GM21528 (cell line): ENCODE data around the gene CDX1.

Source experiments
- ATAC-seq: cut with Tn5 transposase; IDR thresholded peaks from one replicate; pipeline ENCODE4 v1.9.1; 2021; ENCODE audit warnings: mild to moderate bottlenecking, moderate library complexity; ENCODE audit not compliant: unreplicated experiment, low FRiP score

CDX1 gene

DNA sequence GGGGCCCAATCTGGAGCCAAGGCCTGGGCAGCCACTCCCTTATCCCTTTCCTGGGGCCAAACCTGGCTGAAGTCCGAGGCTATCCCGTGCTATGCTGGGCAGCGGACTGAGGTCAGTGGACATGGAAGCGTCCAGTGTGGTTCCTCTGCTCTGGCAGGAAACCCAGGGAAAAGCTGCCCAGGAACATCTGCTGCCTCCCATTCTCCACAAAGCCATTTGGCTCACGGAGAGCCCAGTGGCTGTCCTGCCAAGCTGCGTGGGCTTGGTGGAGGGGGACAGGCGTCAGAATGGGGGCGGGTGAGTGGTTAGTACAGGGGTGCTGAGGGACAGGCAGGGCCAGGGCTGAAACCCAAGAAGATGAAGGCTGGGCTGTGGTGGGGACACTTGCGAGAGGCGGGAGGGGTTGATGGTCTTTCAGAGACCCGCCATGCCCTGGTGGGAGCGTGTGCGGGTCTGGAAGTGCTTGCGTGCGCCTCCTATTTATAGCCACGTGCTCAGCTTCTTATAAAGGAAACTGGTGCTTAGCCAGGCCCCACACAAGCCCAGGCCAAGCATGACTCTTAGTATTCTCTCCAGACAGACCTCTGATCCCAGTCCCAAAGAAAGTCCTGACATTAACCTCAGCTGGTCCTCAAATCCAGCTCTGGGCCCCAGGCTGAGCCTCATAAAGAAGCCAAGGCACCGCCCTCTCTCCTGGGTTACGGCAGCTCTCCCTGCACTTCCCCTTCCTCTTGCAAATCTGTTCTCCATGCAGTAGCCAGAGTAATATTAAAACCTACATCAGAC lies 13.9 kb downstream of the CDX1 start:
- no peak for ATAC-seq

DNA sequence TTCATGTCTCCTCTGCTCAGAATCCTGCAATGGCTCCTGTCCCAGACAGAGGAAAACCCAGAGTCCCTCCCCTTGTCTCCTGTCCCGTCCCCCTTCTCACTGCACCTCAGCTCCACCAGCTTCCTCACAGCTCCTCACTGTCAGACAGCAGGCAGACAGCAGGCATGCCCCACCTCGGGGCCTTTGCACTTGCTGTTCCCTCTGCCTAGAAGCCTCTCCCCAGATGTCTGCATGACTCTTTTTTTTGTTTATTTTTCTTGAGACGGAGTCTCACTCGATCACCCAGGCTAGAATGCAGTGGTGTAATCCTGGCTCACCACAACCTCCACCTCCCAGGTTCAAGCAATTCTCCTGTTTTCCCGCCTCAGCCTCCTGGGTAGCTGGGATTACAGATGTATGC lies 14.4 kb downstream of the CDX1 start:
- no peak for ATAC-seq

DNA sequence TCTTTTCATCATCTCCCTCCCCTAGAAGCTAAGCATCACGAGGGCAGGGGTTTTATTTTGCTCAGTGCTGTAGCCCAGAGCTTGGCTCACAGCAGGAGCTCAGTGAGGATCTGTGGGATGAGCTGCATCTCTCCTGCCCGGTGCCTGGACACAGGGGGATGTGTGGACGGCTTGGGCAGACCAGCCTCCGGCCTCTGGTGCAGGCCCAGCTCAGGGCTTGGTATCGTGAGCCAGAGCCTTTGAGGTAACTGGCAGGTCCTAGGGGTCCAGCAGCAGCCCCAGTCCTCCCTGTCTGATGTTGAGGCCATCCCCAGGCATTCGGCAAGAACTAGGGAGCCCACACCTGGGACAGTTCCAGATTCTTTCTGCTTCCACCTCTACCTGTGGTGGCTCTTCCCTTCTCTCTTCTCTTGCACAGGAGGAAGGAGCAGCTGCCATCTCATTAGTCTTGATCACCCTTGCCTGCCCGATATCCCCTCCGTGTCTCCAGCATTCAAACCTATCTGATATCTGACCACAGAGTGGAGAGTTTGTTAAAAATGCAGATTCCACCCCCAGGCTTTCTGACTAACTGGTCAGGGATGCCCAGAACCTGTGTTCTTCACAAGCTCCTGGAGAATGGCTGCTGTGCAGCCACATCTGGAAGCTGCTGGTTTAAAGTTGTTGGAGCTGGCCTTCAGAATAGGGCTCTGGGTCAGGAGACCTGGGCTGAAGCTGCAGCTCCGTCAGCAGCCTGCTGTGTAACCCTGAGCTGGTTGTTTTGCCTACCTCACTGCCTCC lies 15.4 kb downstream of the CDX1 start:
- no peak for ATAC-seq

DNA sequence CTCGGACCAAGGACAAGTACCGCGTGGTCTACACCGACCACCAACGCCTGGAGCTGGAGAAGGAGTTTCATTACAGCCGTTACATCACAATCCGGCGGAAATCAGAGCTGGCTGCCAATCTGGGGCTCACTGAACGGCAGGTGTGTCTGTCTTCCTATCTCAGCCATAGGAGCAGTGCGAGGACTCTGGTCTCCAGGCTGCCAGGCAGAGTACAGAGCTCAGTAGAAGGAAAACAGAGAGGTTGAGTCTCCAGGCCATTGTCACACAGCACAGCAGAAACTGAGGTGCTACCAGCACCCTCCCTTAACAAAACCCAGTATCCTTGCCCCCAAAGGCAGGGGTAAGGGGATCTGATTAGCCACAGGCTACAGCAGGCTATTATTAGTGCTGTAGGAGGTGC lies 16.2 kb downstream of the CDX1 start:
- ATAC-seq = no peak

DNA sequence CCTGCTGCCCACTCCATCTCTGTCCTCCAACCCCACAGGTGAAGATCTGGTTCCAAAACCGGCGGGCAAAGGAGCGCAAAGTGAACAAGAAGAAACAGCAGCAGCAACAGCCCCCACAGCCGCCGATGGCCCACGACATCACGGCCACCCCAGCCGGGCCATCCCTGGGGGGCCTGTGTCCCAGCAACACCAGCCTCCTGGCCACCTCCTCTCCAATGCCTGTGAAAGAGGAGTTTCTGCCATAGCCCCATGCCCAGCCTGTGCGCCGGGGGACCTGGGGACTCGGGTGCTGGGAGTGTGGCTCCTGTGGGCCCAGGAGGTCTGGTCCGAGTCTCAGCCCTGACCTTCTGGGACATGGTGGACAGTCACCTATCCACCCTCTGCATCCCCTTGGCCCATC lies 16.9 kb downstream of the CDX1 start:
- no peak for ATAC-seq

DNA sequence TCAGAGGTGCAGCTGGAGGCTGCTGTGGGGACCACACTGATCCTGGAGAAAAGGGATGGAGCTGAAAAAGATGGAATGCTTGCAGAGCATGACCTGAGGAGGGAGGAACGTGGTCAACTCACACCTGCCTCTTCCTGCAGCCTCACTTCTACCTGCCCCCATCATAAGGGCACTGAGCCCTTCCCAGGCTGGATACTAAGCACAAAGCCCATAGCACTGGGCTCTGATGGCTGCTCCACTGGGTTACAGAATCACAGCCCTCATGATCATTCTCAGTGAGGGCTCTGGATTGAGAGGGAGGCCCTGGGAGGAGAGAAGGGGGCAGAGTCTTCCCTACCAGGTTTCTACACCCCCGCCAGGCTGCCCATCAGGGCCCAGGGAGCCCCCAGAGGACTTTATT lies 17.4 kb downstream of the CDX1 start:
- no peak for ATAC-seq

DNA sequence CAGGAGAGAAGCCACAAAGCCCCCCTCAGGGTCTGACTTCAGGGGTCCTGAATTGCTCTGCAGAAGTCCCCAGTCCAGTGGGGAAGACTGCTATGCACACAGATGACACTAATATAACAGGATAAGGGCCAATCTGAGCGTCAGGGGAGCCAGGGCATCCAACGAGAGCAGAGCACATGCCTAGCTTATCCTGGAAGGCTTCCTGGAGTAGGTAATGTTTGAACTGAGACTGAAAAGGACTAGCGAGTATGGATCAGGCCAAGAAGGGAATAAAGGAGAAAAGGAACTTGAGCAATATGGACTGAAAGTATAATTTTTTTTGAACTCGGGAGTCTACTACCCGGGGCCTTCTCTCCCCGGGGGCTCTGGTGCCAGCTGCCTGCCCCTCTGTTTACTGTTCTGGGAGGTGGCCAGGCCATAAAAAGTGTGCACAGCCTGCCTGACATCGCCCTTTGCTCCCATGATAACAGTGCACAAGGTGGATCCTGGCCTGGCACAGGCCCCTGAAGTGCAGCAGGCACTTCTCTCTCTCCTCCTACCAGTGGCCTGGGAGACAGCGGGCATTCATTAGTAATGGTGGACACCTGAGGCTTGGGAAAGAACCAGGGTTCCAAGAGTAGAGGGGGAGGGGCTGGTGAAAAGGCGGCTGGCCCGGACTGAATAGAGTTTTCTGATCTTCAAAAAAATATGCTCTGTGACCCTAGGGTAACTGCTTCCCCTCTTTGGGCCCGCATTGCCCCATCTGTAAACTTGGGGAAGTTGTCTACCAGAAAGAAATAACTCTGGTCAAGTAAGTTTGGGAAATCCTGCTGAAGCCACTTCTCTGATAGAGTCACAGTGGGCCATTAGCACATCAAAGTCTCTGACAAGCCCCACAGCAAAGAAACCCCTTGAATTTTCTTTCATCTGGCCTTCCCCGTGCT lies 18.7 kb downstream of the CDX1 start:
- no peak for ATAC-seq

DNA sequence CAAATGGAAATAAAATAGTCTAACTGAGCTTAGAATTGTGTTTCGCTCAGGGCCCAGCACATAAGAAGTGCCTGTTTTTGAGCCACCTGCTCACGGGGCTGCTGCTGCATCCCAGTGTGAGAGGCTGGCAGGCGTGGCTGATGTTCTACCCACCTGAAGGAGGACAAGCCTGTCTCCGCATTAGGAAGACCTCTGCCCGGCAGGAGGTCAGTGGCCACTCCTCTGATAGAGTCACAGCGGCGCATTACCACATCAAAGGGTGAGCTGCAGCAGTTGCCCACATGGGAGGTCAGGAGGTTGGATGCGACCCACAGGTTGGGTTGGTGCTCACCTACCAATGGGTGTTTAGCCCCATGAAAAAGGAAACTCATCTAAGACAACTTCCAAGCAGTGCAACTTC lies 19.6 kb downstream of the CDX1 start:
- ATAC-seq = no peak

DNA sequence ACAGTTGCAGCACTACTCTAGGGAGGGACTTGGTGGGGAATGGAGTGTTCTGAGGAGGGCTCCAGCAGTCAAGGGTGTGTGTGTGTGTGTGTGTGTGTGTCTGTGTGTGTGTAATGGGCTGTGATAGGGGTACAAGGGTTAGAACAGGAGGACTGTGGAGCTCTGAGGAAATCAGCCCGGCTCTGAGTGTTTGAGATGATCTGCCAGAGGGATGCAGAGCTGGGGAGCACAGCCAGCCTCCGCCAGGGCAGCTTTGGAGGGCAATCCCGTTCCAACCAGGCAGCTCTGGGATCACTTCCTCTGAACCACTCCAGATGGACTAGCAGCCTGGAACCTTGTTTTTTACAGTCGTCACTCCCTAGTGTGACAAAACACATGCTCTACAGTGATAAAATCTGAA lies 20.3 kb downstream of the CDX1 start:
- no peak for ATAC-seq

DNA sequence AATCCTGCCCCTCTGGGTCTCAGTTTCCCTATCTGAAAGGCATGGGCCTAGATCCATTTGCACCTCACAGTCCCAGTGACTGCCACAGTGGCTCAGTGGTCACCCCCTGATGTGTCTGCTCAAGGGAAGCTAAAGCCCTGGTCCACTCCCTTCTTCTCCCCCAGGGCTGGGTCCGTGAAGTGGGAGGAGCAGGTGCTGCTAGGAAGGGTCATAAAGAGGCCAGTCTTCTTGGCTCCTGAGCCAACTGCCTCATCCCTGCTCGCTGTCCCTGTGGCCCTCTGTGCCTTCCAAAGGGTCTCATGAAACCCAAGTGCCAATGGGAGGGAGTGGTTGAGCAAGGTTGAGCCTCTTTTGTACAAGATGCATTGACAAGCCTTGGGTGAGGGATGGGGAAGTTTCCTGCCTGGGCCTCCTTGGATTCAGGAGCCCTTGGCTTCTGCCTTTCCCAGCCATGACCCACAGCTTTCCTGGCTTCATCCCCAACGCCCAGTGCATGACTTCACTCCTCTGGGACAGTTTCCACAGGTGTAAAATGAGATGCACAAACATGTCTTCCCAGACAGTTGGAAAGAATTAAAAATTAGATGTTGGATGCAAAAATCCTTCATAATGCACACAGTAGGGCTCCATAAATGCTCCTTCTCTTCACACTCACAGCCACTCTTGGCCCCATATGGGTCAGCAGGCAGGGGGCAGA lies 21.7 kb downstream of the CDX1 start:
- ATAC-seq = no peak

DNA sequence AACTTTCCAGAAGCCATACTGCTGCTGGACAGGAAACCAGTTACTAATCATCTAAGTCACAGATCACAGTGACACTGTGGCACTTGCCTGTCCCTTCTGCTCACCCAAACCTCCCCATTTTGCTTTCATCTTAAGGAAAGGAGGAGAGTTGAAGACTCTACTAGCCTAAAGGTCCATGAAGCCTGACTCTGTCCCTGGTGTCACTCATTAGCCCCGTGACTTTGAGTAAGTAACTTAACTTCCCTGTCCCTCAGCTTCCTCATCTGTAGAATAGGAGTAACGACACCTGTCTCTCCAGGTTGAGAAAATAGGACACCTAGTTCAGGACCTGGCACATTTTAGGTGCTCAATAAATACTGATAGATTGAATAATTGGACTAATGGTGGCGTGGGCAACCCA lies 22.7 kb downstream of the CDX1 start:
- ATAC-seq = no peak

DNA sequence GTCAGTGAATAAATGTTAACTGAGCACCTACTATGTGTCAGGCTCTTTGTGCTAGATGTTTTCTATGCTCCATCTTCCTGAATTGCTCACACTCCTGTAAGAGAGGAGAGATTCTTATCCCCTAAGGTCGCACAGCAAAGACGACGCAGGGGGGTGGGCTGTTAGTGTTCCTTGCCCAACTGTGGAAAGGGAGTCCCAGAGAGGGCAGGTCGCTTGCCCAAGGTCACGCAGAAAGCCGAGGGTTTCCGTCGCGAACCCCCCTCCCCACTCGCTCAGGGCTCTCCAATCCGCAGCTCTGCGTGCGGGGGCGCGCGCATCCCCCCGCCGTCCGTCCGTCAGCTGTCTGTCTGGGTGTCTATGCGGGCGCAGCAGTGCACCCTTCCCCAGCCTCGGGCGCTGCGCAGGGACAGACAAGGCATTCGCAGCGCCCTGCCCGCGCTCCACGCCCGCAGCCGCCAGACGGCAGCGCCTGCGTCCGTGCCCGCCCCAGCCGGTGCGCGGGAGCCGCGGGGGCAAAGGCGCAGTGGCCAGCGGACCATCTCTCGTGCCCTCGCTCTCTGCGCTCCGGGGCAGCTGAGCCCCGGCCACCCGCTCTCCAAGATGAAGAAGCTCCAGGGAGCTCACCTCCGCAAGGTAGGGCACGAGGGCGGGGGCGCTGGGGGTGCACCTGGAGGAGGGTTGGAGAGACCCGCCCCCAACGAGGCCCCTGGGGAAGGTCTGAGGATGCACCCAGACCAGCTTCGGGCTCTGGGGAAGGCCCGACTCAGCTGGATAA lies 23.3 kb downstream of the CDX1 start, which contains the start of gene SLC6A7:
SLC6A7 (plus strand) TSS at position 335 of the 775 bp plus-strand sequence; CDS start at position 601, 266 bp downstream.
- ATAC-seq = no peak

DNA sequence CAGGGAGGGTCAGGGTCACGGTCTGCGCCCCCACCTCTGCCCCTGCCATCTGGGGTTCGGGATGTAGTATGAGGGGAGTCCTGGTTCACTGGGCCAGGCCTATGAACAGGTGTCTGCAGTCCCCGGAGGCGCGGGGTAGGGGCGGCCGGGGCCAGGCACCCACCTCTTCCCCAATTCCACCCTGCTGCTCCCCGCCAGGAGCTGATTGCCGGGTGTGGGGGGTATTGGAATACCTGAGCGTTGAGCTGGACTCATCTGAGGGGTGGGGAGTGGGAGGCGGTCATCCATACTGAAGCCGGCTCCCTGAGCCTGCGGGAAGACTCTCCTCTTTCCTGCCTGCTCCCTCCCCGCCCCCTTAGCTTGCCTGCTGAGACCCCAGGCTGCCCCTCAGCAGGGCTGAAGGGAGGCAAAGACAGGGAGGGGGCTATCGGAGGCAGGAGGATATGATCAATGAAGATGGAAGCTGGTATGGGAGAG lies 24.0 kb downstream of the CDX1 start:
- ATAC-seq = no peak

DNA sequence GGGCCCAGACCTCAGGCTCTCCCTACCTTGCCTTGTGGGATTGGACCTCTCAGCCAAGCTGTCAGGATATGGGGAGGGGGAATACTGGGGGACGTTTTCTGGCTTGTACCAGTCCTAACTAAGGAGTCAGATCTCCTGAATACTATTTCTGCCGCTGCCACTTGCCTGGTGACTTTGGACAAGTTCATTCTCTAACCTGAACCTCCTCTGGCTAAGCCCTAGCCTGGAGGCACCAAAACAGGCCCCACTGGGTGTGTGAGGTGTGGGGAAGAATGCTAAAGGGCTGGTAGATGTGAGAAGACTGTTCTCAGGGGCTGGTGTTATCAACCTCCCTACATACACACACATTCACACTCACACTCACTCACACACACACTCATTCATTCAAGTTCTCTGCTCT lies 24.4 kb downstream of the CDX1 start:
- ATAC-seq = no peak

DNA sequence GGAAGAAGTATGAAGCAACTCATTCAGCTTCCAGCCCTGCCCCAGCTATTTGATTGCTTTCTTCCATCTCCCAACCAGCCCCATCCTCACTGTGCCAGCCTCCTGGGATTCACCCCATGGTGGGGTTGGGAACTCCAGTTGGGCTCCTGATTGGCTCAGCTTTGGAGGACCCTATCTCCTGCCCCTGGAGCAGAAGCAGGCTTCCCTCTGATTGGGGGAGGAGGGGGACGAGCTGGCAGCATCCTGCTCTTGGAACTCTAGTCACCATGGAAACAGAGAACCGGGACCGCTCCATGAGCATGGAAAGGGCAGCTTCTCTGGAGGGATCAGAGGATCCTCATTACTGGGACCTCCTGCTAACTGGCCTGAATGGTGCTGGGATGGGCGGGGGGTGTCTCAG lies 25.9 kb downstream of the CDX1 start:
- no peak for ATAC-seq

DNA sequence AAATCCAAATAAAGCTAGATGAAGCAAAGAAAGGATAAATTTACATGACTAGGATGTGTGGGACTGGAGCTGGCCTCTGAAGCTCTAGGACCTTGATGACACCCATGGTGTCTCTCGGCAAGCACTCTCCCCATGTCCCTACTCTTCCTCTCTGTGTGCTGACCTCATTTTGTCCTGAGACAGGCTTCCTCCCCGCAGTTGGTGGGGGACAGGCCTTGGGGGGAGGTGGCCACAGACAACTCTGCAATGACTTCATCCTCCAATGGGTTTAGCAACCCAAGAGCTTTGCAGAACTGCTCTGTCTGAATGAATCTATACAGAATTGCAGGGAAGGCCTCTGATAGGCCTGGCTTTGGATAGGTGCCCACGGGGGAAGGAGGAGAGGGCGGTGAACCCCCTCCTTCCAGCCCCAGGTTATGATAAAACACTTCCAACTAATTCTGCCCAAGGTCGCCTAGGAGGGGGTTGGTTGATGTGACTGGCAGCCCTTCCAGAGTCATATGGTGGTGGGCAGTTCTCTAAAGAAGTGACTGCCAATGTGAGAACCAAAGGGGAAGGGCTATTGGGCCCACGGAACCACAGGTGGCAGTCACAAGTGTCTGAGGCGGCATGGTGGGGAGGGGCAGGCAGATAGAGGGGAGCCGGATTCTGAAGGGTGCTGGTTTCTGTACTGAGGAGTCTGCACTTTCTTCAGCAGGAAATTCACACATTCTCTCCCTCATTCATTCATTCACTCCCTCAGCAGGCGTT lies 29.3 kb downstream of the CDX1 start:
- no peak for ATAC-seq

DNA sequence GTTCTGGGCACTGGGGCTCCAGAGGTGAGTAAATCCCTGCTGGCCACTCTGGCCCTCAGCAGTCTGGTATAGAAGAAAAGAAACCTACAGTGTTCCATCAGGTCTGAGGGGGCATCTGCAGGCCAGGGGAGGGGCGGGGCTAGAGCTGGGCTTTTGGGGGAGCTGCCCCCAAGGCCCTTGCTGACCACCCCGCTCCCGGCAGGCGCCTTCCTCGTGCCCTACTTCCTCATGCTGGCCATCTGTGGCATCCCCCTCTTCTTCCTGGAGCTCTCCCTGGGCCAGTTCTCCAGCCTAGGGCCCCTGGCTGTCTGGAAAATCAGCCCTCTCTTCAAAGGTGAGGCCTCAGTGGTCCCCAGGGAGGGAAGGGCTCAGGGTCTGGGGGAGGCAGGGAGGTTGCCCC lies 29.9 kb downstream of the CDX1 start:
- no peak for ATAC-seq

DNA sequence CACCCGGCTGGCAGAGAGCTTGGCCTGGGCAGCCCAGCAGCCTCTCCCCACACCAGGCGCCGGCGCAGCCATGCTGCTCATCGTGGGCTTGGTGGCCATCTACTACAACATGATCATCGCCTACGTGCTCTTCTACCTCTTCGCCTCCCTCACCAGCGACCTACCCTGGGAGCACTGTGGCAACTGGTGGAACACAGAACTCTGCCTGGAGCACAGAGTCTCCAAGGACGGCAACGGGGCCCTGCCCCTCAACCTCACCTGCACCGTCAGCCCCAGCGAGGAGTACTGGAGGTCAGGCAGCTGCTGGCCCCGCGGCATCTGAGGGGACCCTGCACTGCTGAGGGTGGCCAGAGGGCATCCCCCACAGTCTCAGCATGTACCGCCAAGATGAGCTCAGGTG lies 30.4 kb downstream of the CDX1 start:
- no peak for ATAC-seq

DNA sequence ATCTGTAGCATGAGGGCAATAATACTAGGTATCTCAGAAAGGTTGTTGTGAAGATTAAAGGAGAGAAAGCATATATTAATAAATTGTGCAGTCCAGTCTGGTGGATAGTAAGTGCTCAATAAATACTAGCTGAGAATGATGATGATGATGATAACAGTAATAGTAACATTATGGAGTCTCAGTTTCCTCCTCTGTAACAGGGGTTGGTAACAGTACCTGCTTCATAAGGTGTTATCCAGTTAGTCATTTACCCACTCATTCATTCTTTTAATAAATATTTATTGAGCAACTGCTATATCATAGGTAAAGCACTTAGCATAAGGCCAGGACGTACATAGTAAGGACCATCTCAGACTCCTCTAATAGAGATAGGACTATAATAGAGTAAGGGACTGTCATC lies 30.9 kb downstream of the CDX1 start:
- no peak for ATAC-seq
